ENCODE results near the gene PLA2G5. TPM values are rescaled to one million over a fixed set of nuclear protein-coding genes. Genes with fewer than 3 reads are reported as not detected.

Gene PLA2G5
- polyA plus RNA-seq, 3 donors = not detected

- no peak for TF ChIP-seq CTCF (IDR thresholded peaks at IDR 0.05)
- no peaks in the 10 kb centered on the region for H3K27me3 ChIP-seq (ENCODE audit: control insufficient read depth in 2 of 2, insufficient read depth in 2 of 2, low read length in 2 of 2)
- no peaks in the 10 kb centered on the region for H3K36me3 ChIP-seq (replicated peaks in 1 of 2; ENCODE audit: control insufficient read depth in 1 of 2, insufficient read depth in 2 of 2, low read length in 2 of 2)
- H3K4me3 ChIP-seq (replicated peaks in 1 of 3; ENCODE audit: low read depth in 2 of 3, low read length in 3 of 3) = no peak overlapping the region
- H3K4me2 ChIP-seq (replicated peaks; ENCODE audit: extremely low read depth, low read length, poor library complexity, severe bottlenecking) = no peak overlapping the region
- DNase-seq = no peak
- H3K27ac ChIP-seq (ENCODE audit: low read depth in 1 of 2, low read length in 2 of 2) = no peak overlapping the region
- H3K9me3 ChIP-seq (replicated peaks in 1 of 2; ENCODE audit: control insufficient read depth in 1 of 2, insufficient read depth in 1 of 2, low read length in 2 of 2) = peaks cover 0 to 3% of the 10 kb centered on the region in 2 donors
- no CpG with 5 or more reads among the region's 1 CpG for WGBS (ENCODE audit: insufficient coverage)
- intact Hi-C loops (cut with micrococcal nuclease) = no loop called here
- Mint-ChIP-seq H3K9me3 (peaks cover 7 to 26% (median 19%) of the 10 kb centered on the region in 7 donors), H3K4me3 (no peak overlapping the region), H3K4me1 (no peaks in the 10 kb centered on the region), H3K27ac (no peak overlapping the region), H3K27me3 (ENCODE audit: low read depth in 3 of 3) (peaks cover 10 to 12% (median 10%) of the 10 kb centered on the region in 3 donors), H3K36me3 (no peaks in the 10 kb centered on the region)
- no peaks in the 10 kb centered on the region for H3K4me1 ChIP-seq (ENCODE audit: control insufficient read depth in 1 of 2, insufficient read depth in 2 of 2, low read length in 2 of 2)
- no peak overlapping the region for H3K9ac ChIP-seq (ENCODE audit: insufficient read depth, low read length, poor library complexity, severe bottlenecking)
- no peaks in the 10 kb centered on the region for H4K20me1 ChIP-seq (ENCODE audit: insufficient read depth, low read length)
- H2AFZ ChIP-seq (ENCODE audit: insufficient read depth, low read depth, low read length, poor library complexity, severe bottlenecking) = no peak overlapping the region
- no peaks in the 10 kb centered on the region for H3K79me2 ChIP-seq (ENCODE audit: insufficient read depth, low read length)
Measured at GRCh38 chr1:20032425-20032824, 37.6 kb upstream of the PLA2G5 start.

GRCh38 chr1:20033420-20033819 is 36.6 kb upstream of the PLA2G5 start:
- no peak overlapping the region for H3K27ac Mint-ChIP-seq
- no peak overlapping the region for H3K4me2 ChIP-seq (replicated peaks; ENCODE audit: extremely low read depth, low read length, poor library complexity, severe bottlenecking)
- intact Hi-C loops (cut with micrococcal nuclease) = no loop called here

More at GRCh38 chr1:20033420-20033819, 36.6 kb upstream of the PLA2G5 start:
- no peak overlapping the region for H3K4me3 Mint-ChIP-seq
- H3K4me1 Mint-ChIP-seq = no peaks in the 10 kb centered on the region
- no peak overlapping the region for H3K27ac ChIP-seq (ENCODE audit: low read depth in 1 of 2, low read length in 2 of 2)
- no peak for DNase-seq
- H3K9ac ChIP-seq (ENCODE audit: insufficient read depth, low read length, poor library complexity, severe bottlenecking) = no peak overlapping the region
- H3K9me3 ChIP-seq (replicated peaks in 1 of 2; ENCODE audit: control insufficient read depth in 1 of 2, insufficient read depth in 1 of 2, low read length in 2 of 2) = peaks cover 0 to 3% of the 10 kb centered on the region in 2 donors
- H3K27me3 ChIP-seq (ENCODE audit: control insufficient read depth in 2 of 2, insufficient read depth in 2 of 2, low read length in 2 of 2) = no peaks in the 10 kb centered on the region
- H3K79me2 ChIP-seq (ENCODE audit: insufficient read depth, low read length) = no peaks in the 10 kb centered on the region
- H3K27me3 Mint-ChIP-seq (ENCODE audit: low read depth in 3 of 3) = peaks cover 12 to 14% (median 13%) of the 10 kb centered on the region in 3 donors
- peaks cover 7 to 25% (median 19%) of the 10 kb centered on the region in 7 donors for H3K9me3 Mint-ChIP-seq
- no peaks in the 10 kb centered on the region for H3K4me1 ChIP-seq (ENCODE audit: control insufficient read depth in 1 of 2, insufficient read depth in 2 of 2, low read length in 2 of 2)
- H3K36me3 ChIP-seq (replicated peaks in 1 of 2; ENCODE audit: control insufficient read depth in 1 of 2, insufficient read depth in 2 of 2, low read length in 2 of 2) = no peaks in the 10 kb centered on the region
- no peak overlapping the region for H2AFZ ChIP-seq (ENCODE audit: insufficient read depth, low read depth, low read length, poor library complexity, severe bottlenecking)
- TF ChIP-seq CTCF (IDR thresholded peaks at IDR 0.05) = no peak
- H3K4me3 ChIP-seq (replicated peaks in 1 of 3; ENCODE audit: low read depth in 2 of 3, low read length in 3 of 3) = no peak overlapping the region
- no peaks in the 10 kb centered on the region for H3K36me3 Mint-ChIP-seq
- H4K20me1 ChIP-seq (ENCODE audit: insufficient read depth, low read length) = no peaks in the 10 kb centered on the region
